B cell (primary cell): Measurements from ENCODE around the gene KRTAP17-1. TPM values are rescaled to one million over a fixed set of nuclear protein-coding genes. Genes with fewer than 3 reads are reported as not detected.

Experiments
- ATAC-seq: fragments of 200-7000 bp; cut with Tn5 transposase; one replicate; pipeline ENCODE4 v1.10.0; 2021; ENCODE audit warnings: low read depth, mild to moderate bottlenecking, moderate number of reproducible peaks, moderate library complexity
- CTCF ChIA-PET: fragments of 350-600 bp; sonication (Branson Sonifier 250); formaldehyde crosslinking; loops from one replicate; lab custom pipeline; 2021; ENCODE audit warnings: antibody characterized with exemption, inconsistent platforms; lab: Charles Lee
- POLR2A ChIA-PET: fragments of 350-600 bp; sonication (Branson Sonifier 250); formaldehyde crosslinking; loops from one replicate; lab custom pipeline; 2021; ENCODE audit warnings: antibody characterized with exemption; lab: Charles Lee
- DNase-seq: peaks from one replicate; pipeline ENCODE4 v3.0.0; 2013
- H2AFZ ChIP-seq: 2 replicates; pipeline ENCODE4 v1.6.1; 2012; ENCODE audit warnings: mild to moderate bottlenecking, low read depth, low read length; ENCODE audit not compliant: insufficient read depth, poor library complexity, severe bottlenecking
- H3K27ac ChIP-seq, 2 donors: 1 replicate in 1 of 2; 2 replicates in 1 of 2; pipeline ENCODE4 v1.5.1; 2012 to 2013; ENCODE audit warnings: low read length in 2 of 2, mild to moderate bottlenecking in 2 of 2, moderate library complexity in 1 of 2
- H3K27me3 ChIP-seq, 4 experiments: fragments of 200-600 bp in 1 of 4; sonication (generic) in 1 of 4; replicated peaks in 1 of 4; 1 replicate in 2 of 4; 2 replicates in 2 of 4; pipeline versions ENCODE4 v1.6.1 to v1.7.0; 2013 to 2016; ENCODE audit warnings: low read length in 3 of 4, mild to moderate bottlenecking in 2 of 4, mixed read lengths in 1 of 4, moderate library complexity in 1 of 4; ENCODE audit not compliant: insufficient read depth in 4 of 4, control insufficient read depth in 3 of 4; ENCODE audit errors: control extremely low read depth in 1 of 4
- H3K36me3 ChIP-seq, 2 experiments: replicated peaks in 1 of 2; 1 replicate in 1 of 2; 2 replicates in 1 of 2; pipeline versions ENCODE4 v1.6.1 to v1.7.1; 2013; ENCODE audit warnings: low read length in 1 of 2; ENCODE audit not compliant: insufficient read depth in 2 of 2, control insufficient read depth in 1 of 2; ENCODE audit errors: control extremely low read depth in 1 of 2, extremely low read depth in 1 of 2
- H3K4me1 ChIP-seq, 2 donors: fragments of 200-600 bp in 1 of 2; sonication (generic) in 1 of 2; 1 replicate in 1 of 2; 2 replicates in 1 of 2; pipeline versions ENCODE4 v1.5.1 to v1.6.1; 2013 to 2017; ENCODE audit warnings: low read length in 2 of 2; ENCODE audit not compliant: control insufficient read depth in 2 of 2, insufficient read depth in 2 of 2
- H3K4me2 ChIP-seq: replicated peaks from 2 replicates; pipeline ENCODE3; 2012; ENCODE audit warnings: mild to moderate bottlenecking, low read depth, low read length; ENCODE audit not compliant: poor library complexity, severe bottlenecking
- H3K4me3 ChIP-seq, 5 experiments: fragments of 200-600 bp in 1 of 5; sonication (generic) in 1 of 5; 1 replicate in 3 of 5; 2 replicates in 2 of 5; pipeline versions ENCODE4 v1.5.1 to v1.7.0; 2011 to 2016; ENCODE audit warnings: low read length in 4 of 5, mild to moderate bottlenecking in 4 of 5, low read depth in 2 of 5, control low read depth in 1 of 5, moderate library complexity in 1 of 5; ENCODE audit not compliant: insufficient read depth in 1 of 5; ENCODE audit errors: control extremely low read depth in 1 of 5, extremely low read depth in 1 of 5
- H3K79me2 ChIP-seq: fragments of 200-600 bp; sonication (generic); one replicate; pipeline ENCODE4 v1.6.0; 2016; ENCODE audit warnings: low read length; ENCODE audit not compliant: control insufficient read depth, insufficient read depth
- H3K9ac ChIP-seq: fragments of 200-600 bp; sonication (generic); 2 replicates; pipeline ENCODE4 v1.6.1; 2017; ENCODE audit warnings: mild to moderate bottlenecking, low read length, moderate library complexity
- H3K9me3 ChIP-seq, 3 donors: one replicate each; pipeline versions ENCODE4 v1.6.1 to v1.7.1; 2013; ENCODE audit warnings: low read length in 2 of 3; ENCODE audit not compliant: control insufficient read depth in 2 of 3, insufficient read depth in 1 of 3; ENCODE audit errors: control extremely low read depth in 1 of 3
- H4K20me1 ChIP-seq: 2 replicates; pipeline ENCODE4 v1.6.0; 2012; ENCODE audit warnings: mild to moderate bottlenecking, low read length; ENCODE audit not compliant: insufficient read depth, control insufficient read depth, poor library complexity, severe bottlenecking
- H3K27ac Mint-ChIP-seq: one replicate; pipeline ENCODE4 v1.8.0; 2021; ENCODE audit warnings: mixed read lengths
- H3K27me3 Mint-ChIP-seq: one replicate; pipeline ENCODE4 v1.8.0; 2021; ENCODE audit warnings: mixed read lengths
- H3K4me1 Mint-ChIP-seq: one replicate; pipeline ENCODE4 v1.8.0; 2021; ENCODE audit warnings: mixed read lengths
- H3K4me3 Mint-ChIP-seq: one replicate; pipeline ENCODE4 v1.8.0; 2021; ENCODE audit warnings: mixed read lengths
- H3K9me3 Mint-ChIP-seq: one replicate; pipeline ENCODE4 v1.8.0; 2022; ENCODE audit warnings: mixed read lengths; ENCODE audit not compliant: insufficient read depth
- CTCF ChIP-seq: fragments of 200-600 bp; IDR thresholded peaks from one replicate; pipeline ENCODE4 v1.8.0; 2022; ENCODE audit warnings: antibody characterized with exemption, mild to moderate bottlenecking
- EZH2 ChIP-seq: IDR thresholded peaks from 2 replicates; pipeline ENCODE4 v1.6.1; 2012; ENCODE audit warnings: borderline replicate concordance, low read depth, mild to moderate bottlenecking, moderate library complexity, low read length; ENCODE audit not compliant: insufficient read depth, poor library complexity, severe bottlenecking
- WGBS: methylation state at CpG from one replicate; pipeline ENCODE4 v1.1.5; 2013; ENCODE audit warnings: missing lambda C conversion rate; ENCODE audit not compliant: insufficient coverage; 5-methylcytosine and 5-hydroxymethylcytosine counted together
- intact Hi-C: fragments of 100-400 bp; cut with micrococcal nuclease; formaldehyde crosslinking; loops from one replicate; pipeline ENCODE4 v1.10.0; 2022
- polyA plus RNA-seq: library from polyadenylated mRNA; depleted of rRNA; stranded (reverse); fragments of >200 nt; gene quantifications from 2 replicates; pipeline ENCODE4 v1.2.3, GENCODE V29; 2012
- total RNA-seq, 2 donors: library from RNA; stranded (reverse); fragments of 120-200 nt in 1 of 2; gene quantifications; 1 replicate in 1 of 2; 2 replicates in 1 of 2; pipeline versions ENCODE4 v1.2.3 to v1.2.4, GENCODE V29; 2013 to 2022

KRTAP17-1 gene
- total and polyA plus RNA-seq, 2 donors (not counting 1 experiment from before 2014, with no cell fraction given) = not detected

- H3K36me3 ChIP-seq = no peaks in the 10 kb centered on the region
- H3K9ac ChIP-seq = no peak overlapping the region
- no peak overlapping the region for H3K27ac ChIP-seq
- no peaks in the 10 kb centered on the region for H3K9me3 Mint-ChIP-seq
- ATAC-seq (no peak), DNase-seq (no peak)
- H3K4me1 ChIP-seq = peaks cover 0 to 13% of the 10 kb centered on the region in 2 donors
- ChIA-PET CTCF (interaction anchor here (1.2 kb wide), 1 partner anchor 13 kb away, joined by 5 read pairs; no protein-coding TSS in a partner anchor), POLR2A (no interaction called here)
- no peak overlapping the region for H3K4me2 ChIP-seq
- intact Hi-C loops = no loop called here
- H2AFZ ChIP-seq = no peak overlapping the region
- H3K27me3 ChIP-seq = peaks cover 0 to 10% (median 1%) of the 10 kb centered on the region in 4 experiments
- no peaks in the 10 kb centered on the region for H3K79me2 ChIP-seq
- no CpG with 5 or more reads among the region's 1 CpG for WGBS
- no peak overlapping the region for H3K4me3 ChIP-seq
- peaks cover 10% of the 10 kb centered on the region for H3K4me1 Mint-ChIP-seq
- no peak overlapping the region for H3K4me3 Mint-ChIP-seq
- H3K9me3 ChIP-seq = no peaks in the 10 kb centered on the region
- peaks cover 15% of the 10 kb centered on the region for H3K27me3 Mint-ChIP-seq
- H4K20me1 ChIP-seq = no peaks in the 10 kb centered on the region
- no peak overlapping the region for H3K27ac Mint-ChIP-seq
- TF ChIP-seq CTCF (no peak), EZH2 (no peak)
Measured at GRCh38 chr17:41335747-41336146, 20.2 kb upstream of the KRTAP17-1 start.

- intact Hi-C loops = no loop called here
- TF ChIP-seq CTCF (no peak), EZH2 (no peak)
- no peaks in the 10 kb centered on the region for H3K9me3 ChIP-seq
- no peak overlapping the region for H3K9ac ChIP-seq
- no peak for ATAC-seq
- H3K27ac Mint-ChIP-seq = no peak overlapping the region
- no peak for DNase-seq
- H3K27ac ChIP-seq = no peak overlapping the region
- H3K79me2 ChIP-seq = no peaks in the 10 kb centered on the region
- H3K4me1 ChIP-seq = peaks cover 0 to 5% of the 10 kb centered on the region in 2 donors
- no peaks in the 10 kb centered on the region for H4K20me1 ChIP-seq
- H3K4me2 ChIP-seq = no peak overlapping the region
- no peaks in the 10 kb centered on the region for H3K36me3 ChIP-seq
- peaks cover 0 to 10% (median 1%) of the 10 kb centered on the region in 4 experiments for H3K27me3 ChIP-seq
- ChIA-PET POLR2A (no interaction called here), CTCF (interaction anchor here (0.8 kb wide), 1 partner anchor 938 kb away, joined by 3 read pairs; no protein-coding TSS in a partner anchor)
- H3K27me3 Mint-ChIP-seq = peaks cover 17% of the 10 kb centered on the region
- H3K4me3 ChIP-seq = no peak overlapping the region
- no peak overlapping the region for H3K4me3 Mint-ChIP-seq
- H2AFZ ChIP-seq = no peak overlapping the region
- H3K4me1 Mint-ChIP-seq = peaks cover 8% of the 10 kb centered on the region
- WGBS = 72% methylated on average over 5 of the region's 6 CpGs
- no peaks in the 10 kb centered on the region for H3K9me3 Mint-ChIP-seq
Measured at GRCh38 chr17:41334385-41335305, 19.1 kb upstream of the KRTAP17-1 start.
